Caco-2 (cell line): Measurements from ENCODE around the gene OR13C4. TPM values are rescaled to one million over a fixed set of nuclear protein-coding genes. Genes with fewer than 3 reads are reported as not detected.

ENCODE experiments used
- BruUV-seq: library from RNA; stranded (reverse); fragments of 400-500 nt; replicated peaks from 2 replicates; lab custom pipeline; 2021; lab: Mats Ljungman, UMichigan
- CTCF ChIA-PET: fragments of 300-600 bp; sonication (Branson Sonifier 250); formaldehyde crosslinking; loops from one replicate; lab custom pipeline; 2022; ENCODE audit warnings: antibody characterized with exemption; lab: Charles Lee
- POLR2A ChIA-PET: fragments of 300-600 bp; sonication (Branson Sonifier 250); formaldehyde crosslinking; loops from one replicate; lab custom pipeline; 2022; ENCODE audit warnings: antibody characterized with exemption; lab: Charles Lee
- DNase-seq, 2 experiments: peaks; one replicate each; pipeline versions ENCODE4 v3.0.0 to v3.0.0-alpha.2; 2020 to 2022
- H3K27me3 ChIP-seq: replicated peaks from 2 replicates; pipeline ENCODE4 v1.6.0; 2011; ENCODE audit warnings: low read length; ENCODE audit not compliant: control insufficient read depth, insufficient read depth
- H3K36me3 ChIP-seq: 2 replicates; pipeline ENCODE4 v1.5.1; 2011; ENCODE audit warnings: low read length; ENCODE audit not compliant: control insufficient read depth, insufficient read depth
- H3K4me1 ChIP-seq: fragments of 250-450 bp; sonication (Bioruptor Pico); 2 replicates; pipeline ENCODE4 v1.5.1; 2020; ENCODE audit warnings: mild to moderate bottlenecking
- H3K4me3 ChIP-seq: 2 replicates; pipeline ENCODE4 v1.5.1; 2011; ENCODE audit warnings: low read depth, mild to moderate bottlenecking, control low read depth, low read length
- H3K9me3 ChIP-seq: fragments of 250-450 bp; sonication (Bioruptor Pico); 2 replicates; pipeline ENCODE4 v1.5.1; 2020; ENCODE audit warnings: mild to moderate bottlenecking, moderate library complexity
- H3K27ac Mint-ChIP-seq: one replicate; pipeline ENCODE4 v1.8.0; 2022; ENCODE audit warnings: mixed read lengths; ENCODE audit not compliant: unreplicated experiment
- H3K27me3 Mint-ChIP-seq: one replicate; pipeline ENCODE4 v1.8.0; 2022; ENCODE audit warnings: mixed read lengths; ENCODE audit not compliant: insufficient read depth, unreplicated experiment
- H3K36me3 Mint-ChIP-seq: one replicate; pipeline ENCODE4 v1.8.0; 2022; ENCODE audit warnings: mild to moderate bottlenecking, mixed read lengths; ENCODE audit not compliant: insufficient read depth, unreplicated experiment
- H3K4me1 Mint-ChIP-seq: one replicate; pipeline ENCODE4 v1.8.0; 2022; ENCODE audit warnings: low read depth, mixed read lengths; ENCODE audit not compliant: unreplicated experiment
- H3K4me3 Mint-ChIP-seq: one replicate; pipeline ENCODE4 v1.8.0; 2022; ENCODE audit warnings: mild to moderate bottlenecking, moderate library complexity, mixed read lengths; ENCODE audit not compliant: unreplicated experiment
- H3K9me3 Mint-ChIP-seq: one replicate; pipeline ENCODE4 v1.8.0; 2022; ENCODE audit warnings: mixed read lengths; ENCODE audit not compliant: unreplicated experiment
- intact Hi-C: fragments of 100-400 bp; cut with micrococcal nuclease; formaldehyde crosslinking; loops from one replicate; pipeline ENCODE4 v1.10.0; 2022; ENCODE audit not compliant: unreplicated experiment
- total RNA-seq: library from RNA; stranded (reverse); gene quantifications from 2 replicates; pipeline ENCODE4 v1.2.3, GENCODE V29; 2022
- TF ChIP-seq, protein P1 (sequence below), 2 experiments: fragments of 200-600 bp in 1 of 2; IDR thresholded peaks; 1 replicate in 1 of 2; 2 replicates in 1 of 2; pipeline versions ENCODE4 v1.5.1 to v1.8.0; 2011 to 2022; ENCODE audit warnings: antibody characterized with exemption in 1 of 2, control low read depth in 1 of 2, inconsistent platforms in 1 of 2, low read depth in 1 of 2, low read length in 1 of 2, mild to moderate bottlenecking in 1 of 2, moderate library complexity in 1 of 2; ENCODE audit not compliant: insufficient read depth in 1 of 2, severe bottlenecking in 1 of 2, unreplicated experiment in 1 of 2

OR13C4 gene
- total RNA-seq, 1 experiment from 2014 or later, result not detected

DNA sequence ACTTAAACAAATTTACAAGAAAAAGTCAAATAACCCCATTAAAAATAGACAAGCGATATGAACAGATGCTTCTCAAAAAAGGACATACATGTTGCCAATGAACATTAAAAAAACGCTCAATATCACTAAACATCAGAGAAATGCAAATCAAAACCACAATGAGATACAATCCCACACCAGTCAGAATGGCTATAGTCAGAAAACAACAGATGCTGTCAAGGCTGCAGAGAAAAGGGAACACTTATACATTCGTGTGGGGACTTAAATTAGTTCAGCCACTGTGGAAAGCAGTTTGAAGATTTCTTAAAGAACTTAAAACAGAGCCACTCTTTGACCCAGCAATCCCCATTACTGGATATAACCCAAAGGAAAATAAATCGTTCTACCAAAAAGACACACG is 12.1 kb downstream of the OR13C4 start:
- H3K9me3 ChIP-seq, result no peaks in the 10 kb centered on the region
- Mint-ChIP-seq H3K9me3 (no peaks in the 10 kb centered on the region), H3K4me3 (no peak overlapping the region), H3K27me3 (no peaks in the 10 kb centered on the region), H3K4me1 (no peaks in the 10 kb centered on the region), H3K36me3 (no peaks in the 10 kb centered on the region), H3K27ac (no peak overlapping the region)
- ChIA-PET POLR2A (no interaction called here), CTCF (no interaction called here)
- no peak overlapping the region for H3K4me3 ChIP-seq
- H3K4me1 ChIP-seq, result no peaks in the 10 kb centered on the region
- H3K36me3 ChIP-seq, result no peaks in the 10 kb centered on the region
- BruUV-seq, result no TSS peak
- TF ChIP-seq, protein P1, sequence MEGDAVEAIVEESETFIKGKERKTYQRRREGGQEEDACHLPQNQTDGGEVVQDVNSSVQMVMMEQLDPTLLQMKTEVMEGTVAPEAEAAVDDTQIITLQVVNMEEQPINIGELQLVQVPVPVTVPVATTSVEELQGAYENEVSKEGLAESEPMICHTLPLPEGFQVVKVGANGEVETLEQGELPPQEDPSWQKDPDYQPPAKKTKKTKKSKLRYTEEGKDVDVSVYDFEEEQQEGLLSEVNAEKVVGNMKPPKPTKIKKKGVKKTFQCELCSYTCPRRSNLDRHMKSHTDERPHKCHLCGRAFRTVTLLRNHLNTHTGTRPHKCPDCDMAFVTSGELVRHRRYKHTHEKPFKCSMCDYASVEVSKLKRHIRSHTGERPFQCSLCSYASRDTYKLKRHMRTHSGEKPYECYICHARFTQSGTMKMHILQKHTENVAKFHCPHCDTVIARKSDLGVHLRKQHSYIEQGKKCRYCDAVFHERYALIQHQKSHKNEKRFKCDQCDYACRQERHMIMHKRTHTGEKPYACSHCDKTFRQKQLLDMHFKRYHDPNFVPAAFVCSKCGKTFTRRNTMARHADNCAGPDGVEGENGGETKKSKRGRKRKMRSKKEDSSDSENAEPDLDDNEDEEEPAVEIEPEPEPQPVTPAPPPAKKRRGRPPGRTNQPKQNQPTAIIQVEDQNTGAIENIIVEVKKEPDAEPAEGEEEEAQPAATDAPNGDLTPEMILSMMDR (IDR thresholded peaks at IDR 0.05; ENCODE audit: insufficient read depth in 1 of 2, low read depth in 1 of 2, low read length in 1 of 2, severe bottlenecking in 1 of 2, unreplicated experiment in 1 of 2), result no peak
- intact Hi-C loops, result no loop called here
- no peak for DNase-seq
- no peaks in the 10 kb centered on the region for H3K27me3 ChIP-seq

DNA sequence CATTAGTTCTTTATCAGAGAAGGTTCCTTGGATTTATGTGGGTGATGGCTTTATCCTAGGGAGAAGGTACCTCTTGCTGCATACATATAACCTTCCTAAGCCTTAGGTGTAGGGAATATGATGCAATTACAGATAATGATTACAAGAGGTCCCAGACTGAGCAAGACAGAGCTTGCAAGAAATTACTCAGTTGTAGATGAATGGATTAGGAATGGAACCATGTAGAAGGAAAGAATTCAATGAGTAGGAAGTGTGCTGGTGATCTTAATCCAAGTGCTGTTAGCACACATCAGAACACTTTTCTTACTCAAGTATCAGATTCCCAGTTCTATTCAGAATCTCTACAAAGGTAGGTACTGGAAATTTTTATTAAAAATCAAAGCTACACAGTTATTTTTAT is 20.4 kb downstream of the OR13C4 start:
- Mint-ChIP-seq H3K27ac (no peak overlapping the region), H3K4me1 (no peaks in the 10 kb centered on the region), H3K36me3 (no peaks in the 10 kb centered on the region), H3K4me3 (no peak overlapping the region), H3K9me3 (no peaks in the 10 kb centered on the region), H3K27me3 (peaks cover 4% of the 10 kb centered on the region)
- intact Hi-C loops, result no loop called here
- H3K9me3 ChIP-seq, result no peaks in the 10 kb centered on the region
- BruUV-seq, result no TSS peak
- no peaks in the 10 kb centered on the region for H3K36me3 ChIP-seq
- ChIA-PET CTCF (no interaction called here), POLR2A (no interaction called here)
- no peaks in the 10 kb centered on the region for H3K4me1 ChIP-seq
- no peak overlapping the region for H3K4me3 ChIP-seq
- TF ChIP-seq, protein P1 (IDR thresholded peaks at IDR 0.05; ENCODE audit: insufficient read depth in 1 of 2, low read depth in 1 of 2, low read length in 1 of 2, severe bottlenecking in 1 of 2, unreplicated experiment in 1 of 2), result no peak
- no peak for DNase-seq
- no peaks in the 10 kb centered on the region for H3K27me3 ChIP-seq

DNA sequence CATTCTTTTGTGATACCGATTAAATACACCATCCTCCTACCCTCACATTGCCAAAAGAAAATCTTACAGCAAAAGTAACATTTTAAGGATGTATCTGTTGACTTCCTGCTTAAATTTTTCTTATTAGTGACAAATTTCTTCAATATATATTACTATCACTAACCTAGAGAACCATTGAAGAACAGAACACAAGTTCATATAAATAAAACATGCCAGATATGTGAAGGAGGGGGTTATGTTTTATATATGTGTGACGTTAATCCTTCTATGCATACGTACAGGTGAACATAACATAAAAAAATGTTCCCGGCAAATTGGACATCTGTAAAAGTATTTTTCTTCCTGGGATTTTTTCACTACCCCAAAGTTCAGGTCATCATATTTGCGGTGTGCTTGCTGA is 23.0 kb downstream of the OR13C4 start, which contains the start of gene OR13F1:
OR13F1 (plus strand) TSS at position 301 of the 400 bp plus-strand sequence; CDS start at position 301, 0 bp downstream.
- DNase-seq, result no peak
- Histone ChIP-seq H3K36me3 (no peaks in the 10 kb centered on the region), H3K4me3 (no peak within 1 kb of the TSS), H3K4me1 (no peaks in the 10 kb centered on the region), H3K27me3 (no peaks in the 10 kb centered on the region), H3K9me3 (no peaks in the 10 kb centered on the region)
- Mint-ChIP-seq H3K36me3 (no peaks in the 10 kb centered on the region), H3K4me1 (no peaks in the 10 kb centered on the region), H3K9me3 (no peaks in the 10 kb centered on the region), H3K27ac (no peak within 1 kb of the TSS), H3K4me3 (no peak within 1 kb of the TSS), H3K27me3 (peaks cover 4% of the 10 kb centered on the region)
- POLR2A ChIA-PET, result no interaction called here
- CTCF ChIA-PET, result no interaction called here
- no TSS peak for BruUV-seq
- intact Hi-C loops, result no loop called here
- TF ChIP-seq, protein P1 (IDR thresholded peaks at IDR 0.05; ENCODE audit: insufficient read depth in 1 of 2, low read depth in 1 of 2, low read length in 1 of 2, severe bottlenecking in 1 of 2, unreplicated experiment in 1 of 2), result no peak
